HG03103 (cell line): Measurements from ENCODE around the gene TMTC2.

Experiments used
- ATAC-seq: cut with Tn5 transposase; IDR thresholded peaks from one replicate; pipeline ENCODE4 v1.9.1; 2021; ENCODE audit warnings: low read depth; ENCODE audit not compliant: unreplicated experiment

TMTC2 gene

GRCh38 chr12:82872088-82872487 lies 185.4 kb downstream of the TMTC2 start:
- ATAC-seq, result no peak

GRCh38 chr12:82873309-82873708 lies 186.6 kb downstream of the TMTC2 start:
- ATAC-seq, result no peak

GRCh38 chr12:82873951-82874350 lies 187.2 kb downstream of the TMTC2 start:
- ATAC-seq, result no peak

GRCh38 chr12:82874945-82875344 lies 188.2 kb downstream of the TMTC2 start:
- no peak for ATAC-seq

- ATAC-seq, result no peak
Observed at GRCh38 chr12:82876075-82876474, 189.4 kb downstream of the TMTC2 start.

GRCh38 chr12:82877963-82878362 lies 191.3 kb downstream of the TMTC2 start:
- no peak for ATAC-seq

- no peak for ATAC-seq
Observed at GRCh38 chr12:82880442-82880901, 193.8 kb downstream of the TMTC2 start.

GRCh38 chr12:82883394-82884355 lies 197.0 kb downstream of the TMTC2 start:
- ATAC-seq, result no peak

- ATAC-seq, result no peak
Observed at GRCh38 chr12:82886671-82887340, 200.1 kb downstream of the TMTC2 start.

GRCh38 chr12:82893896-82894295 lies 207.2 kb downstream of the TMTC2 start:
- no peak for ATAC-seq

- no peak for ATAC-seq
Observed at GRCh38 chr12:82896277-82896676, 209.6 kb downstream of the TMTC2 start.

GRCh38 chr12:82896979-82897378 lies 210.3 kb downstream of the TMTC2 start:
- ATAC-seq, result no peak

GRCh38 chr12:82898441-82898840 lies 211.7 kb downstream of the TMTC2 start:
- no peak for ATAC-seq

- ATAC-seq, result no peak
Observed at GRCh38 chr12:82904219-82904790, 217.6 kb downstream of the TMTC2 start.

GRCh38 chr12:82910246-82910893 lies 223.7 kb downstream of the TMTC2 start:
- ATAC-seq, result no peak

- no peak for ATAC-seq
Observed at GRCh38 chr12:82912406-82912805, 225.7 kb downstream of the TMTC2 start.

- ATAC-seq, result no peak
Observed at GRCh38 chr12:82919388-82920054, 232.8 kb downstream of the TMTC2 start.

GRCh38 chr12:82923935-82924334 lies 237.2 kb downstream of the TMTC2 start:
- ATAC-seq, result no peak

GRCh38 chr12:82926630-82927029 lies 239.9 kb downstream of the TMTC2 start:
- ATAC-seq, result no peak

GRCh38 chr12:82930301-82930700 lies 243.6 kb downstream of the TMTC2 start:
- no peak for ATAC-seq
